GM10248 (cell line): ENCODE data around the gene MYL12A.

Experiments used
- CTCF ChIA-PET: fragments of 300-600 bp; sonication (Branson Sonifier 250); formaldehyde crosslinking; extraction: SDS; loops from one replicate; lab custom pipeline; 2021; ENCODE audit warnings: antibody characterized with exemption; lab: Yijun Ruan, JAX
- POLR2A ChIA-PET: fragments of 350-650 bp; sonication (Branson Sonifier 250); formaldehyde crosslinking; extraction: SDS; loops from one replicate; lab custom pipeline; 2020; ENCODE audit warnings: antibody characterized with exemption; lab: Yijun Ruan, JAX
- DNase-seq: peaks from one replicate; pipeline ENCODE4 v3.0.0; 2012; ENCODE audit errors: extremely low spot score
- CTCF ChIP-seq: IDR thresholded peaks from 2 replicates; pipeline ENCODE4 v1.5.1; 2012; ENCODE audit warnings: mild to moderate bottlenecking, low read depth; ENCODE audit errors: extremely low read depth, missing control alignments, control extremely low read depth

MYL12A gene

DNA sequence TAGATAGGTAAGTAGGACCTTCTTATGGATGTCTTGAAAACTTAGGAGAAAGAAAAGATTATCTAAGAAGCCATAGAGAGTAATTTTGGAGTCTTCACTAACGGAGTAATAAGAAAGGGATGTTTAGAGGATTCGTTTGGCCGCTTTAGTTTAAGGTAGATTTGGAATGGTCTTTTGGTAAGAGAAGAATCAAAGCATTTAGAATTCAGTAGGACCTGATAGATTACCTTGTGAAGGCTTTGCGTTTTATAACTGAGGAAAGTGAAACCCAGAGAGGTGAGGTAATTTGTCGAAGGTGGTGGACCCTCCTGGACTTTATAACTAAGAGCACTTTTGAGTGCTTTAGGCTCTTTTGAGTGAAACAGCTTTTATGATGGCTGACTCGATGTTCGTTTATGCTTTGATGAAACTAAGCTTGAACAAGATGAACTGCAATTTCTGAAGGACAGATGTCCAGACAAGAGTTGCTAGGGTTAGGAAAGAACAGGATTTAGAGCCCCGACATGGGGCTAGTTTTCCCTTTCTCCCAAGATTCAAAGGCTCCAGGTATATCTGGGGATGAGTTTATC is 15.6 kb downstream of the MYL12A start:
- CTCF ChIA-PET: interaction anchor here (0.8 to 2.5 kb wide), 8 partner anchors 12 to 403 kb away, joined by 3 to 9 read pairs (median 4); no protein-coding TSS in a partner anchor
- no peak for DNase-seq
- POLR2A ChIA-PET: no interaction called here
- TF ChIP-seq CTCF: no peak

DNA sequence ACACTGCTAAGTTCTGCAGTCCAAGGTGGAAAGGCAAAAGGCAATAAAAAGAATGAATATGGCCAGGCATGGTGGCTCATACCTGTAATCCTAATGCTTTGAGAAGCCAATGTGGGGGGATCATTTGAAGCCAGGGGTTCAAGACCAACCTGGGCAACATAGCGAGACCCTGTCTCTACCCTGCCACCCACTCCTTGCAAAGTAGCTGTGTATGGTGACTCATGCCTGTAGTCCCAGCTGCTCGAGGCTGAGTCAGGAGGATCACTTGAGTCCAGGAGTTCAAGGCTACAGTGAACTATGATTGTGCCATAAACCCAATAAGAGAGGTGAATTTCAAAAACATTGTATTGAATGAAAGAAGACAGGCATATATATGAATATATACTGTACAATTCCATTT is 16.8 kb downstream of the MYL12A start:
- POLR2A ChIA-PET: no interaction called here
- TF ChIP-seq CTCF: no peak
- CTCF ChIA-PET: interaction anchor here (1.2 to 2.5 kb wide), 4 partner anchors 13 to 402 kb away, joined by 4 to 9 read pairs (median 5); no protein-coding TSS in a partner anchor
- DNase-seq: no peak

GRCh38 chr18:3265564-3266033 is 18.0 kb downstream of the MYL12A start:
- TF ChIP-seq CTCF: no peak
- POLR2A ChIA-PET: no interaction called here
- no peak for DNase-seq
- CTCF ChIA-PET: interaction anchor here (1.0 to 1.3 kb wide), 3 partner anchors 11 to 400 kb away, joined by 3 read pairs; no protein-coding TSS in a partner anchor

DNA sequence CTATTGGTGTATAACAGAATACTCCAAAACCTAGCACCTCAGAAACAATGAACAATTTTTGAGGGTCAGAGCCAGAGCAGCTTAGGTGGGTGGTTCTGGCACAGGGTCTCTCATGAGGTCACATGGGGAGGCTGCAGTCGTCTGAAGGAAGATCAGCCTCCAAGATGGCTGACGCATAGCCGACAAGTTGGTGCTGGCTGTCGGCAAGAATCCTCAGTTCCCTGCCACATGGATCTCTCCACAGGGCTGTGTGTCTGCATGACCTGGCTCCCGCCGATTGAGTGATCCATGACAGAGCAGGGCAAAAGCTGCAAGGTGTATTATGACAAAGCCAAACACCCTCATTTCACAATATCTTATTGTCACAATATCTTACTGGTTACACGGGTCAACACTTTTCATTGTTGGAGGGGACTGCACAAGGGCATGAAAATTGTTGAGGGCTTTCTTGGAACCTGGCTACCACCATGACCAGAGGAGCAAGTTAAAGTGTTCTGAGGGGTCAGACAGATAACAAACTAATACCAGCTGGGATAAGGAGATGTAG is 18.5 kb downstream of the MYL12A start:
- ChIA-PET CTCF (interaction anchor here (1.0 to 1.3 kb wide), 4 partner anchors 11 to 400 kb away, joined by 3 read pairs; no protein-coding TSS in a partner anchor), POLR2A (no interaction called here)
- TF ChIP-seq CTCF: no peak
- no peak for DNase-seq

- ChIA-PET POLR2A (interaction anchor here (0.5 kb wide), 1 partner anchor 181 kb away, joined by 3 read pairs; no protein-coding TSS in a partner anchor), CTCF (no interaction called here)
- no peak for DNase-seq
- no peak for TF ChIP-seq CTCF
Measured at GRCh38 chr18:3268306-3268705, 20.7 kb downstream of the MYL12A start.

DNA sequence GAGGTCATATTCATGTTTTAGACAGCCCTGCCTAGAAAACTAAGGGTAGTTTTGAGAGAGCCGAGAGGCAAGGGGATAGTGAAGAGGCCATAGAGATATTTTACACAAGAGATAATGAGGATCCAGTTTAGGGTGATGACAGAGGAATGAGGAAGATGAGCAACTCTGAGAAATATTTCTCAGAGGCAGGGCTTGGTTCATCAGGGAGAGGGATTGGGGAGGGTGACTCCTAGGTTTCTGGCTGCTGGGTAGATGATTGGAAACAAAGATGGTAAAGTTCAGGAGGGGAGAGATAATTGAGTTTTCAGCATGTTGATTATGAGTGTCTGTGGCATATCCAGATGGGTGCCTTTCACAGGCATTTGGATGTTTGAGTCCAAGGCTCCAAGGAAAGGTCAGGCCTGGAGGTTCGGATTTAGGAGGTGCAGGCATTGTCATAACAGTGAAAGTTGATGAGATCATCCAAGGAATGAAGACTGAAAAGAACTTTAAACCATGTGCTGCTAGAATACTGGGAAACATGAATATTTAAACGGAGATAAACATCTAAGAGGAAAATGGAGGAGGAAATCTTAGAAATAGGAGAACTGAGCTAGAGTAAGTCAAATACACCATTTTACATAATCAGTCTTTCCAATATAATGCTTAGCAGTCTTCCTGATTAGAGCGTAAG is 21.8 kb downstream of the MYL12A start:
- ChIA-PET CTCF (no interaction called here), POLR2A (no interaction called here)
- DNase-seq: no peak
- TF ChIP-seq CTCF: no peak
